NCI-H526 treated with DMSO at 0.1 percent for 48 hours (cell line): ENCODE data around the gene SLC11A2.
"Not testable (repeated sequence)": the region's sequence is repeated elsewhere in the genome, so short reads cannot be mapped to it uniquely, and the experiment has no call there.

Experiments
- DNase-seq: peaks from one replicate; lab custom pipeline; 2025; lab: John Stamatoyannopoulos, UW

Gene SLC11A2

GRCh38 chr12:50947933-50948626, 78.1 kb downstream of the SLC11A2 start:
- DNase-seq = no peak

GRCh38 chr12:50937653-50938052, 88.5 kb downstream of the SLC11A2 start:
- no peak for DNase-seq

- no peak for DNase-seq
Measured at GRCh38 chr12:50936821-50937530, 89.2 kb downstream of the SLC11A2 start.

DNA sequence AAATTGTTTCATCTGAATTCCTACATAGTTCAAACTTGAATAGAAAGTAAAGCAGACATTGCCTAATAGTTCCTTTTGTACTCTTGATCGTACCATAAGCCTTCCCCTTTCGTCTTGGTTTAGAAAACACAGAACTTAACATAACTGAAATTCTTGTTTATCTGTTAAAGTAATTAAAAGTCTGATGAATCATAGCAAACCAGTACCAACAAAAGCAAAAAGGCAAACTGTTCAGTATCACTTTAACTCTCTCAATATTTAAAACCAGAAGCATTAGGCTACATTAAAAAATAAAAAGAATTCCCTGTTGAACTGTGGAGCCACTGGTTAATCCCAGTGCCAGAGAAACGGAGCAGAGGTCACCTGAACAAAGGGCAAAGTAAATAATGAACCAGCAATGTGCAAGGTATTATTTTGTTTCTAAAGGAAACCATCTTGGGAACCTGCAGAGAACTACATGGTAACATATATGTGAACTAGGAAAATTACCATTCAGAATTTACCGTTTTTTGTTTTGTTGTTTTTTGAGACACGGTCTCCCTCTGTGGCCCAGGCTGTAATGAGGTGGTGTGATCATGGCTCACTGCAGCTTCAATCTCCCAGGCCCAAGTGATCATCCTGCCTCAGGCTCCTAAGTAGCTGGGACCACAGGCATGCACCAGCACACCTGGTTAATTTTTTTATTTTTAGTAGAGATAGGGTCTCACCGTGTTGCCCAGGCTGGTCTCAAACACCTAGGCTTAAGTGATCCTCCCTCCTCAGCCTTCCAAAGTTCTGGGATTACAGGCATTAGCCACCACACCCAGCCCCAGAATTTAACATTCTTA, 91.0 kb downstream of the SLC11A2 start:
- DNase-seq = no peak

GRCh38 chr12:50934371-50934851, 91.8 kb downstream of the SLC11A2 start:
- DNase-seq = no peak

GRCh38 chr12:50933459-50934124, 92.6 kb downstream of the SLC11A2 start:
- no peak for DNase-seq

DNA sequence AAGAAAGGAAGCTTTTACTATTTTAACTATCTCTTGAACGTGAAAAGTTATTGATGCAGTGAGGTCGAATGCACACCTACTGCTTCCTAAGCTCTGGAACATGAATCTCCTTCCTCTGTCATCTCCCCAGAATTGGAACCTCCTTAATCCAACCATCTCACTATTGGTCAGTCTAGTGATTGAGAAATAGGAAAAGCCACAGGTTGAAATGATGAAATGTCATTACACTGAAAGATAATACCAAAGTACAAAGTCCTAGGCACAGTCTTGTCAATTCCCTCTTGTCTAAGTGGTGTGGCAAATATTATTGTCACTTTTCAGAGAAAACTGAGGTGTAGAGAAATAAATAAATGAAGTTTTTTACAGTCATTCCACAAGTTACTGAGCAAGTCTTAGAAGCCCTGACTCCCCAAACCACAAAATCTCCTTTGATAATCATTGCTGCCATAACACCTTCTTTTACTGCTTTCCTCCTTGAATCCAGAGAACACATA, 93.3 kb downstream of the SLC11A2 start:
- no peak for DNase-seq

DNA sequence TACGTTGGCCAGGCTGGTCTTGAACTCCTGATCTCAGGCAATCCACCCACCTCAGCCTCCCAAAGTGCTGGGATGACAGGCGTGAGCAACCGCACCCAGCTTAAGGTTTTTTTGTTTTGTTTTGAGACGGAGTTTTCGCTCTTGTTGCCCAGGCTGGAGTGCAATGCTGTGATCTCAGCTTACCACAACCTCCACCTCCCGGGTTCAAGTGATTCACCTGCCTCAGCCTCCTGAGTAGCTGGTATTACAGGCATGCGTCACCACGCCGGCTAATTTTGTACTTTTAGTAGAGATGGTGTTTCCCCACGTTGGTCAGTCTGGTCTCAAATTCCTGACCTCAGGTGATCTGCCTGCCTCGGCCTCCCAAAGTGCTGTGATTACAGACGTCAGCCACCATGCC, 95.7 kb downstream of the SLC11A2 start:
- DNase-seq = not testable (repeated sequence)

DNA sequence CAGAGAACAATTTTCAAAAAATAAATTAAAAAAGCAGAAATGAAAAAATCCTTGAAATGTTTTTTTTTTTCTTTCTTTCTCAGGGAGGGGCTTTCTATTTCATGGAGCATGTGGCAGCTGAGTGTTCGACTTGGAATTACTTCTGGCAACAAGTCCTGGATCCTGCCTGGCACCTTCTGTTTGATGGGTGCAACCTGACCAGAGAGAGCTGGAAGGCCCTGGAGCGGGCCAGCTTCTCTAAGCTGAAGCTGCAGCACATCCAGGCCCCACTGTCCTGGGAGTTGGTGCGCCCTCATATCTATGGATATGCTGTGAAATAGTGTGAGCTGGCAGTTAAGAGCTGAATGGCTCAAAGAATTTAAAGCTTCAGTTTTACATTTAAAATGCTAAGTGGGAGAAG, 96.4 kb downstream of the SLC11A2 start:
- DNase-seq = no peak
